ENCODE measurements around the gene PRR16. TPM values are rescaled to one million over a fixed set of nuclear protein-coding genes. Genes with fewer than 3 reads are reported as not detected.
"Not testable (repeated sequence)": the region's sequence is repeated elsewhere in the genome, so short reads cannot be mapped to it uniquely, and the experiment has no call there.

Gene PRR16
- 18.1 TPM for total RNA-seq
- long read RNA-seq, partial matches to known transcripts = 6 of 19 reads
- long read RNA-seq, other reads (novel, unspliced or antisense) = 13 of 19 reads

DNA sequence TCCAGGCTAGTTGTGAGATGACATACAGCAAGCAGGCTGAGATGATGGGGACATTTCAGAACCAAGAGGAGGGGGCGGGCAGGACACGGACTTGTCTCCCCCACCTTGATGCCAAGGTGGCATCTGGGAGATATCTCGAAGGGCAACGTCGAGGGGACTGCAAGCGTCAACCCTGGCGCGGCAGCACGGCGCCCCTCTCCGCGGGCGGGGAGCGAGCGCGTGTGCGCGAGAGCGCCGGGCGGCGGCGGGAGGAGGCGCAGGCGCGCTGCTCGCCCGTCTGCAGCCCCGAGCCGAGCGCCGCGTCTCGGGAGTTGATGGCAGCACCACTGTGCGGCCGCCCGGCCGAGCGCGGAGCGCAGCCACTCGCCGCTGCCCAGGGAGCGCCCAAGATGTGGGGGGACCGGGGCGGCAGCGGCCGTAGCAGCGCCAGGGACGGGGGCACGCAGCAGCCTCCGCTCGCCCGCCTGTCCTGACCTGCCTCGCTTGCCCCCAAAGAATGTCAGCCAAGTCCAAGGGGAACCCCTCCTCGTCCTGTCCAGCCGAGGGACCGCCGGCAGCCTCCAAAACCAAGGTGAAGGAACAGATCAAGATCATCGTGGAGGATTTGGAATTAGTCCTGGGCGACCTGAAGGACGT, at the start of gene PRR16:
Gene PRR16 (plus strand): TSS at position 310 of the 636 bp plus-strand sequence.
- DNase-seq (ENCODE audit: low spot score) = peak; percentile 77
- intact Hi-C loops (cut with DNase I) = loop anchor here (2.0 to 10.0 kb wide), 3 partner anchors 341 to 517 kb away; no protein-coding TSS in a partner anchor

DNA sequence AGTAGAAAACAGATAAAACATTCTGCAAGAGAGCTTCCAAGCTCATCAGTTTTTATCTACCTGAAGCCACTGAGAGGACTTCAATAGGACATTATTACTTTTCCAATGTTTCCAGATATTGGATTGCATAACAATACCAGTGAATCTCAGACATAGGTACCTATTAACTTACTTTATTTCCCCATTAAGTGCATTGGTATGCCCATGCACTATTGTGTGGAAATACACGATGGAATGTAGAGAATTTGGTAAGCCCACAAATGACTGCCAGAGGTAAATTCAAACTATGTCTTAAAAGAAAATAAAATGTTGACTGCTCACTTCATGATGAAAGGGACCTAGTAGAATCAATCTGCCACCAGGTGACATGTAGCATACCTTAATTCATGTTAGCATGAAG, 48.1 kb upstream of the PRR16 start:
- intact Hi-C loops (cut with DNase I) = no loop called here
- DNase-seq (ENCODE audit: low spot score) = no peak

DNA sequence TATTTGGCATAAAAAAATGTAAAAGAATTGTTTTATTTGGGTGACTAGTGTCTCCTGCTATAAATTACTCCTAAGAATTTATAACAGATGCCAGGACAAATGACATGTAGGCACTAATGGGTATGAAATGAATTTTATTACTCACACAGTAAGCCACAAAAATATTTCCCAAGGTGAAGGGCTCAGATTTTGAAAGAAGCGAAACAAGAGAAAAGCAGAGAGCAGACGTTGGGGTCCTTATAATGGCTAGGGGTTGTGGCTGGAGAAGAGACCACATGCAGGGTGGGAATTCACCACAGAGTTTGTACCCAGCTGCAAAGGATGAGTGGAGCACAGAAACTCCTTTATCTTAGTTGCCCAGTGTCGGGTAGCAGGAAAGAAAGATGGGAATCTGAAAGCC, 45.0 kb upstream of the PRR16 start:
- intact Hi-C loops (cut with DNase I) = no loop called here
- DNase-seq (ENCODE audit: low spot score) = no peak

DNA sequence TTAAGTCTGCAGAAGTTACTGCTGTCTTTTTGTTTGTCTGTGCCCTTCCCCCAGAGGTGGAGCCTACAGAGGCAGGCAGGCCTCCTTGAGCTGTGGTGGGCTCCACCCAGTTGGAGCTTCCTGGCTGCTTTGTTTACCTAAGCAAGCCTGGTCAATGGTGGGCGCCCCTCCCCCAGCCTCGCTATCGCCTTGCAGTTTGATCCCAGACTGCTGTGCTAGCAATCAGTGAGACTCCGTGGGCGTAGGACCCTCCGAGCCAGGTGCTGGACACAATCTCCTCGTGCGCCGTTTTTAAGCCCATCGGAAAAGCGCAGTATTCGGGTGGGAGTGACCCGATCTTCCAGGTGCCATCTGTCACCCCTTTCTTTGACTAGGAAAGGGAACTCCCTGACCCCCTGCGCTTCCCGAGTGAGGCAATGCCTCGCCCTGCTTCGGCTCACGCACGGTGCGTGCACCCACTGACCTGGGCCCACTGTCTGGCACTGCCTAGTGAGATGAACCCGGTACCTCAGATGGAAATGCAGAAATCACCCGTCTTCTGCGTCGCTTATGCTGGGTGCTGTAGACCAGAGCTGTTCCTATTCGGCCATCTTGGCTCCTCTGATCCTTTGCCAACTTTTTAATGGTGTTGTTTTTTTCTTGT, 37.3 kb upstream of the PRR16 start:
- DNase-seq (ENCODE audit: low spot score); intact Hi-C loops (cut with DNase I): not testable (repeated sequence)

DNA sequence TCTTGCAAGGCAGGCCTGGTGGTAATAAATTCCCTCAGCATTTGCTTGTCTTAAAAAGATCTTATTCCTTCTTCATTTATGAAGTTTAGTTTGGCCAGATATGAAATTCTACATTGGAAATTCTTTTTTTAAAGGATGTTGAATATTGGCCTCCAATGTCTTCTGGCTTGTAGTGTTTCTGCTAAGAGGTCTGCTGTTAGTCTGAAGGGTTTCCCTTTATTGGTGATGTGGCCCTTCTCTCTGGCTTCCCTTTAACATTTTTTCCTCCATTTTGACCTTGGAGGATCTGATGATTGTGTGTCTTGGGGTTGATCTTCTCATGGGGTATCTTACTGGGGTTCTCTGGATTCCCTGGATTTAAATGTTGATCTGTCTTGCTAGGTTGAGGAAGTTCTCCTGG, 33.5 kb upstream of the PRR16 start:
- intact Hi-C loops (cut with DNase I) = no loop called here
- no peak for DNase-seq (ENCODE audit: low spot score)

DNA sequence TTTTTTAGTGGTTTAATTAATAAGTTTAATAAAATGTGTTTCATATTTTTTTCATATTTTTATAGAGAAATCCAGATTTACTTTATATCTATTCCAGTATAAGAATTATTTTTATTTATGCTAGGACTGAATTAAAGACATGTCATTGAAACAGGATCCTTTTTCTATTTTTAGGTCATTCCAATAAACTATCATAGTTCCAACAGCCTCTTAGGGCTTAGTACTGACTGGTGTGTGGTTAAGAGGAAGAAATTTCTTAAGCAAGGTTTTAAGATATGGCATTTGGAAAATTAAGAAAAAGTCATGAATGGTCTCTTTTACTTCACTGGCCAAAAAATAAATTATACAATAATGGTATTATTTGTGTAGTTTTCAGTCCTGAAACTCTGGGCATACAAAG, 31.2 kb upstream of the PRR16 start:
- intact Hi-C loops (cut with DNase I) = no loop called here
- DNase-seq (ENCODE audit: low spot score) = no peak

DNA sequence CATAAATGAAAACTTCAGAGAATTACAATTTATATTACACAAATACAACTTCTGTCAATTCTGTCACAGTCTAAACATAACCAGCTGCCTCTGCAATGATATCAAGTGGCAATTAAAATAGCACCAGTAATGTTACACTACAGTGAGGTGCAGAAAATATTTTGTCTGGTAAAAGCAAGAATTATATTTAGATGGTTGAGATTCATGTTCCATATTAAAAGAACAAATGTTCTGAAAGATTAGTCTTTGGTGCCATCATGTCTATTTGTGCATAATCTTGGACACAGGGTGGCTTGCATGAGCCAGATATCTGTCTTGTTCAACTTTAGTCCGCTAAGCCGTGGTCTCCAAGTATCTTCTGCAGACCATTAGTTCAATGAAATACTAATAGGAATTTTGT, 29.0 kb upstream of the PRR16 start:
- DNase-seq (ENCODE audit: low spot score) = no peak
- intact Hi-C loops (cut with DNase I) = no loop called here

DNA sequence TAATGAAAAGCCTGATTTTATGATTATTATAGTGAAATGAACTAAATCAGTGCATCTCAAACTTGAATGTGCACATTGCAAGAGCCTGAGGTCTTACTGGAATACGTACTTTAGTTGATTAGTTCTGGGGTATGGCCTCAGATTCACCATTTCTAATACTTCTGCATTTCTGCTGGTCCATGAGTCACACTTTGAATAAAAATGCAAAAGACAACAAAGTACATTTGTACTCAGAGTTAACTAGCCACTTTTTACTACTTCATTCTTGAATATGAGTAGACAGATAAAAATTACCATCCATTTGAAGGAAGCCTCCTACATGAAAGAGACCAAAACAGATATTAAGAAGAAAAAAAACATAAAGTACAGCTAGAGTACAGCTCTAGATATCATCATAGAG, 27.1 kb upstream of the PRR16 start:
- intact Hi-C loops (cut with DNase I) = no loop called here
- DNase-seq (ENCODE audit: low spot score) = no peak

DNA sequence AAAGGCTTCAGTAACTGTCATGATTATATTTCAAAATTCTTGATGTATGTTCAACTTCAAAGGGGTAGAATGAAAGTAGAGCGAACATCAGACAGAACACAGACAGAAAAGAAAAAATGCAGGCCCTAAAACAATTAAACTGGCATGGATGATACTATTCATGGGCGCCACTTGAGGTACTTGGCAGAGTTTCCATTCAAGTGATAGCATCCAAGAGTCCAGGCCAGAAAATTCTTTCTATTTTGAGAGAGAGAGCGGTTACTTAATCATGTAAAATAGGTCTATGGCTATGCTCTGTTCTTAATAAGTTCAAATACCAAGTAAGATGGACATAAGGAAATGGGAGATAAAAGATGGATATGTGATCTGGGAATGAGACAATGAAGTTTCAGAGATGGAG, 21.4 kb upstream of the PRR16 start:
- no peak for DNase-seq (ENCODE audit: low spot score)
- intact Hi-C loops (cut with DNase I) = no loop called here

- no peak for DNase-seq (ENCODE audit: low spot score)
- intact Hi-C loops (cut with DNase I) = no loop called here
Measured at GRCh38 chr5:120443607-120444006, 20.5 kb upstream of the PRR16 start.

DNA sequence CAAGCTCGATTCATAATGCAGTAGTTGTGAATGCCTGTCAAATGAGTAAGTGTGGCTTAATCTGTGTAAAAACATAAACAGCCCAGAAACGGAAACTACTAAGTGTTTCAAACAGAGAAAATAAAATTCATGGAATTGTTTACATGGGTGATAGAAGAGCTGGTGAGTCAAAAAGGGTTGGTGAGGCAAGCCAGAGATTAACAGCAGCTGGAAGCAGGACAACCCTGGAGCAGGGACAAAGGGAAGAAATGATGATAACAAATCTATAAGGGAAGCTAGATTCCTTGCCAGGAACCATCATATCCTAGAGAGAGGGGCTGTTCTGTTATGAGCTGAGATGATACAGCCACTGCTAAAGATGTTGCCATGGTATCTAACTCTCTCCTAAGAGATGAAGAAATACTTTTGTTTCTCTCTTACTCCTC, 18.0 kb upstream of the PRR16 start:
- intact Hi-C loops (cut with DNase I) = no loop called here
- DNase-seq (ENCODE audit: low spot score) = no peak

DNA sequence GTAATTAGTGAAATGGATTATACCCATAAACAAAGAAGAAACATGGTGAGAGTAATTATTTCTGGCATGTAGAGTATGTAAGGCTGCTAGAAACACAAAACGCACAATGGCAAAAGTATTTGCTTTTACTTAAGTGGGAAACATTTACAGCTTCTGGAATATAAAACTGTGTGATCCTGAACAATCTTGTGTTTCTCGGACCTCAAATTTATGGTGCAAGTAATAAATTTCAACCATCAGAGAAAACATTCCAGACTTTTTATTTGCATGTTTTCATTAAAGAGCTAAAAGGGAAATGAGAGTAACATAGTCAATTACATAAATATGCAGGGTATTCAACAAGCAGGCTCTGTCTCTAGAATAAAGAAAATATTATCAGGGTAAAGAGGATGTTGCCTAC, 17.2 kb upstream of the PRR16 start:
- intact Hi-C loops (cut with DNase I) = no loop called here
- DNase-seq (ENCODE audit: low spot score) = no peak

- intact Hi-C loops (cut with DNase I) = no loop called here
- DNase-seq (ENCODE audit: low spot score) = no peak
Measured at GRCh38 chr5:120447706-120448239, 16.3 kb upstream of the PRR16 start.

GRCh38 chr5:120449501-120449900, 14.6 kb upstream of the PRR16 start:
- no peak for DNase-seq (ENCODE audit: low spot score)
- intact Hi-C loops (cut with DNase I) = no loop called here

- intact Hi-C loops (cut with DNase I) = no loop called here
- no peak for DNase-seq (ENCODE audit: low spot score)
Measured at GRCh38 chr5:120450910-120451309, 13.2 kb upstream of the PRR16 start.

- intact Hi-C loops (cut with DNase I) = no loop called here
- DNase-seq (ENCODE audit: low spot score) = no peak
Measured at GRCh38 chr5:120451445-120451844, 12.7 kb upstream of the PRR16 start.

DNA sequence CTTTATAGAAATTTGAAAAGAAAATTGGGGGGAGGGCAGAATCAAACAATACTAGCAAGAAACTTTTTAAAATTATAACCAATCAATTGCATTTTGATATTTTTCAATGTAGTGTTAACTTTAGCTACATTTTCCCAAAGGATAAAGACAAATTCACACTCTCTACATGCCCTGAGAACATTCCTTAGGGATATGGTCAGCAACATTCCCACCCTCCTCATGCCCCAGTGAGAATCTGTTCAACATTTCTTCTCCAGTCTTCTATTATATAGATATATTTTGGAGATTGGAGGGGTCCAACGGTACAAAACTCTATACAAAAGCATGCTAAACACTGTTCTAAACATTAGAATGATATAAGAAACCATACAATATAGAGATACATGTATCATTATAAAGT, 11.6 kb upstream of the PRR16 start:
- DNase-seq (ENCODE audit: low spot score) = no peak
- intact Hi-C loops (cut with DNase I) = no loop called here

GRCh38 chr5:120454094-120454798, 9.9 kb upstream of the PRR16 start:
- intact Hi-C loops (cut with DNase I) = no loop called here
- no peak for DNase-seq (ENCODE audit: low spot score)

- no peak for DNase-seq (ENCODE audit: low spot score)
- intact Hi-C loops (cut with DNase I) = loop anchor here (5.0 kb wide), 1 partner anchor 304 kb away; no protein-coding TSS in a partner anchor
Measured at GRCh38 chr5:120456006-120456405, 8.1 kb upstream of the PRR16 start.

GRCh38 chr5:120457839-120458507, 6.1 kb upstream of the PRR16 start:
- DNase-seq (ENCODE audit: low spot score) = peak; percentile 87
- intact Hi-C loops (cut with DNase I) = loop anchor here (5.0 kb wide), 1 partner anchor 306 kb away; no protein-coding TSS in a partner anchor

Data from cardiac septum (tissue), 1 donor.